ENCODE data around the gene ZNF331.

The ZNF331 gene

GRCh38 chr19:53580871-53581835, 43.2 kb downstream of the ZNF331 start:
- Mint-ChIP-seq H3K36me3 (peaks cover 45% of the 10 kb centered on the region), H3K4me1 (no peaks in the 10 kb centered on the region), H3K4me3 (no peak overlapping the region), H3K9me3 (peaks cover 28% of the 10 kb centered on the region), H3K27ac (peak overlapping the region; percentile 1)
- DNase-seq (ENCODE audit: low spot score in 2 of 2) (no peak), ATAC-seq (peak; percentile 8)

GRCh38 chr19:53581871-53582279, 43.9 kb downstream of the ZNF331 start:
- no peak for DNase-seq (ENCODE audit: low spot score in 2 of 2)
- no peak for ATAC-seq
- H3K4me3 Mint-ChIP-seq, result no peak overlapping the region
- H3K4me1 Mint-ChIP-seq, result no peaks in the 10 kb centered on the region
- peak overlapping the region; percentile 1 for H3K27ac Mint-ChIP-seq
- peaks cover 25% of the 10 kb centered on the region for H3K9me3 Mint-ChIP-seq
- peaks cover 38% of the 10 kb centered on the region for H3K36me3 Mint-ChIP-seq

GRCh38 chr19:53583181-53583580, 45.2 kb downstream of the ZNF331 start:
- peaks cover 17% of the 10 kb centered on the region for H3K9me3 Mint-ChIP-seq

GRCh38 chr19:53586277-53586691, 48.3 kb downstream of the ZNF331 start:
- Mint-ChIP-seq H3K9me3 (peaks cover 11% of the 10 kb centered on the region), H3K36me3 (no peaks in the 10 kb centered on the region), H3K27ac (no peak overlapping the region), H3K4me1 (no peaks in the 10 kb centered on the region), H3K4me3 (no peak overlapping the region)
- no peak for ATAC-seq
- DNase-seq (ENCODE audit: low spot score in 2 of 2), result no peak

More at GRCh38 chr19:53583181-53583580, 45.2 kb downstream of the ZNF331 start:
- DNase-seq (ENCODE audit: low spot score in 2 of 2) (no peak), ATAC-seq (no peak)
- Mint-ChIP-seq H3K27ac (no peak overlapping the region), H3K4me3 (no peak overlapping the region), H3K4me1 (no peaks in the 10 kb centered on the region), H3K36me3 (peaks cover 24% of the 10 kb centered on the region)

- Mint-ChIP-seq H3K36me3 (no peaks in the 10 kb centered on the region), H3K4me1 (no peaks in the 10 kb centered on the region), H3K9me3 (peaks cover 6% of the 10 kb centered on the region), H3K27ac (no peak overlapping the region), H3K4me3 (no peak overlapping the region)
- no peak for DNase-seq (ENCODE audit: low spot score in 2 of 2)
- ATAC-seq, result no peak
Measured at GRCh38 chr19:53594811-53595509, 57.0 kb downstream of the ZNF331 start.

GRCh38 chr19:53595510-53595867, 57.5 kb downstream of the ZNF331 start:
- no peaks in the 10 kb centered on the region for H3K4me1 Mint-ChIP-seq
- H3K36me3 Mint-ChIP-seq, result no peaks in the 10 kb centered on the region
- ATAC-seq (no peak), DNase-seq (ENCODE audit: low spot score in 2 of 2) (no peak)
- H3K27ac Mint-ChIP-seq, result no peak overlapping the region
- peaks cover 6% of the 10 kb centered on the region for H3K9me3 Mint-ChIP-seq
- H3K4me3 Mint-ChIP-seq, result no peak overlapping the region

- H3K4me3 Mint-ChIP-seq, result no peak overlapping the region
- no peak overlapping the region for H3K27ac Mint-ChIP-seq
- H3K4me1 Mint-ChIP-seq, result no peaks in the 10 kb centered on the region
- no peaks in the 10 kb centered on the region for H3K36me3 Mint-ChIP-seq
- ATAC-seq (no peak), DNase-seq (ENCODE audit: low spot score in 2 of 2) (no peak)
- peaks cover 6% of the 10 kb centered on the region for H3K9me3 Mint-ChIP-seq
Measured at GRCh38 chr19:53596056-53596455, 58.1 kb downstream of the ZNF331 start.

GRCh38 chr19:53597023-53597422, 59.1 kb downstream of the ZNF331 start:
- Mint-ChIP-seq H3K9me3 (peaks cover 5% of the 10 kb centered on the region), H3K36me3 (no peaks in the 10 kb centered on the region), H3K27ac (no peak overlapping the region), H3K4me1 (no peaks in the 10 kb centered on the region), H3K4me3 (no peak overlapping the region)
- no peak for DNase-seq (ENCODE audit: low spot score in 2 of 2)
- ATAC-seq, result no peak

GRCh38 chr19:53598361-53598760, 60.4 kb downstream of the ZNF331 start:
- Mint-ChIP-seq H3K4me1 (no peaks in the 10 kb centered on the region), H3K4me3 (no peak overlapping the region), H3K9me3 (peaks cover 5% of the 10 kb centered on the region), H3K36me3 (no peaks in the 10 kb centered on the region), H3K27ac (no peak overlapping the region)
- no peak for ATAC-seq
- DNase-seq (ENCODE audit: low spot score in 2 of 2), result no peak

GRCh38 chr19:53600217-53600616, 62.3 kb downstream of the ZNF331 start:
- ATAC-seq (no peak), DNase-seq (ENCODE audit: low spot score in 2 of 2) (no peak)
- Mint-ChIP-seq H3K4me3 (no peak overlapping the region), H3K4me1 (no peaks in the 10 kb centered on the region), H3K36me3 (no peaks in the 10 kb centered on the region), H3K27ac (no peak overlapping the region), H3K9me3 (peaks cover 5% of the 10 kb centered on the region)

GRCh38 chr19:53606031-53606430, 68.1 kb downstream of the ZNF331 start:
- Mint-ChIP-seq H3K36me3 (no peaks in the 10 kb centered on the region), H3K4me1 (no peaks in the 10 kb centered on the region), H3K27ac (no peak overlapping the region), H3K9me3 (peaks cover 2% of the 10 kb centered on the region), H3K4me3 (no peak overlapping the region)
- DNase-seq (ENCODE audit: low spot score in 2 of 2) (no peak), ATAC-seq (no peak)

- no peak overlapping the region for H3K27ac Mint-ChIP-seq
- H3K4me3 Mint-ChIP-seq, result no peak overlapping the region
- H3K4me1 Mint-ChIP-seq, result no peaks in the 10 kb centered on the region
- DNase-seq (ENCODE audit: low spot score in 2 of 2) (no peak), ATAC-seq (no peak)
- H3K9me3 Mint-ChIP-seq, result no peaks in the 10 kb centered on the region
- H3K36me3 Mint-ChIP-seq, result no peaks in the 10 kb centered on the region
Measured at GRCh38 chr19:53608381-53608780, 70.4 kb downstream of the ZNF331 start.

GRCh38 chr19:53612762-53613526, 75.0 kb downstream of the ZNF331 start:
- Mint-ChIP-seq H3K36me3 (no peaks in the 10 kb centered on the region), H3K4me1 (no peaks in the 10 kb centered on the region), H3K4me3 (no peak overlapping the region), H3K9me3 (no peaks in the 10 kb centered on the region), H3K27ac (no peak overlapping the region)
- ATAC-seq (no peak), DNase-seq (ENCODE audit: low spot score in 2 of 2) (no peak)

GRCh38 chr19:53621885-53622740, 84.2 kb downstream of the ZNF331 start:
- DNase-seq (ENCODE audit: low spot score in 2 of 2), result no peak
- no peak for ATAC-seq
- Mint-ChIP-seq H3K36me3 (no peaks in the 10 kb centered on the region), H3K27ac (no peak overlapping the region), H3K4me3 (no peak overlapping the region), H3K4me1 (no peaks in the 10 kb centered on the region), H3K9me3 (no peaks in the 10 kb centered on the region)

Data from stimulated activated effector memory CD8-positive, alpha-beta T cell treated with anti-CD3 and anti-CD28 coated beads, Interleukin-12 subunit alpha, Interleukin-12 subunit beta, amount 100 ng/mL, for 72 hours (primary cell).